GM19043 (cell line): ENCODE measurements around the gene PLD1.

Experiments
- ATAC-seq: cut with Tn5 transposase; IDR thresholded peaks from one replicate; pipeline ENCODE4 v1.9.1; 2021; ENCODE audit warnings: low read depth; ENCODE audit not compliant: unreplicated experiment

PLD1 gene

GRCh38 chr3:171776411-171776810, 33.9 kb downstream of the PLD1 start:
- ATAC-seq: no peak

- no peak for ATAC-seq
Measured at GRCh38 chr3:171775943-171776342, 34.3 kb downstream of the PLD1 start.

GRCh38 chr3:171774521-171774920, 35.8 kb downstream of the PLD1 start:
- ATAC-seq: no peak

- ATAC-seq: no peak
Measured at GRCh38 chr3:171772427-171773056, 37.7 kb downstream of the PLD1 start.

- ATAC-seq: peak; percentile 41
Measured at GRCh38 chr3:171770689-171771620, 39.3 kb downstream of the PLD1 start.

GRCh38 chr3:171769461-171769860, 40.8 kb downstream of the PLD1 start:
- no peak for ATAC-seq

GRCh38 chr3:171768986-171769385, 41.3 kb downstream of the PLD1 start:
- no peak for ATAC-seq

- ATAC-seq: no peak
Measured at GRCh38 chr3:171768281-171768900, 41.9 kb downstream of the PLD1 start.

GRCh38 chr3:171765511-171765887, 44.8 kb downstream of the PLD1 start:
- ATAC-seq: no peak

- ATAC-seq: no peak
Measured at GRCh38 chr3:171763392-171763791, 46.9 kb downstream of the PLD1 start.

GRCh38 chr3:171760477-171760876, 49.8 kb downstream of the PLD1 start:
- no peak for ATAC-seq

GRCh38 chr3:171758109-171758508, 52.2 kb downstream of the PLD1 start:
- ATAC-seq: no peak

- no peak for ATAC-seq
Measured at GRCh38 chr3:171757361-171758034, 52.8 kb downstream of the PLD1 start.

GRCh38 chr3:171755656-171756055, 54.6 kb downstream of the PLD1 start:
- ATAC-seq: no peak

GRCh38 chr3:171755015-171755589, 55.2 kb downstream of the PLD1 start:
- ATAC-seq: no peak

- ATAC-seq: no peak
Measured at GRCh38 chr3:171753665-171754408, 56.4 kb downstream of the PLD1 start.

GRCh38 chr3:171753025-171753472, 57.2 kb downstream of the PLD1 start:
- ATAC-seq: no peak

GRCh38 chr3:171752329-171752728, 58.0 kb downstream of the PLD1 start:
- ATAC-seq: peak; percentile 56

- no peak for ATAC-seq
Measured at GRCh38 chr3:171749124-171749523, 61.2 kb downstream of the PLD1 start.
